ENCODE results near the gene WWP2. TPM values are rescaled to one million over a fixed set of nuclear protein-coding genes. Genes with fewer than 3 reads are reported as not detected.

The WWP2 gene
- total RNA-seq, 2 experiments from 2014 or later, result 30.3 to 43.4 TPM

GRCh38 chr16:69762814-69763598 is 874 bp downstream of the WWP2 start:
- H3K9me3 ChIP-seq (ENCODE audit: low read length), result no peaks in the 10 kb centered on the region
- peaks cover 17% of the 10 kb centered on the region for H3K4me1 ChIP-seq (ENCODE audit: insufficient read depth, low read length, poor library complexity, severe bottlenecking)
- H3K4me2 ChIP-seq (ENCODE audit: low read length), result peak overlapping the region; percentile 75
- DNase-seq (ENCODE audit: low spot score), result peak; percentile 41
- peak overlapping the region; percentile 96 for H3K4me3 ChIP-seq (ENCODE audit: low read depth, low read length, poor library complexity, severe bottlenecking)
- no peaks in the 10 kb centered on the region for H4K20me1 ChIP-seq (ENCODE audit: insufficient read depth, low read length)
- intact Hi-C loops (cut with micrococcal nuclease; ENCODE audit: unreplicated experiment), result loop anchor here (10.0 kb wide), 1 partner anchor 428 kb away; the partner anchor contains the start of genes COG8, NIP7 and PDF
- H2AFZ ChIP-seq (ENCODE audit: low read length), result peak overlapping the region; percentile 55; the same call in 1 of the 2 replicates
- H3K27ac ChIP-seq (ENCODE audit: low read depth, low read length, poor library complexity, severe bottlenecking), result peak overlapping the region; percentile 56
- POLR2A ChIA-PET, result interaction anchor here (0.6 to 2.4 kb wide), 7 partner anchors 9 to 455 kb away, joined by 3 to 18 read pairs (median 5); partner anchors contain the start of genes NOB1 and NQO1
- BruUV-seq (replicated peaks), result TSS peak; percentile 66
- H3K36me3 ChIP-seq (ENCODE audit: insufficient read depth, low read length), result no peaks in the 10 kb centered on the region
- H3K79me2 ChIP-seq (ENCODE audit: insufficient read depth, low read depth, low read length), result peaks cover 23% of the 10 kb centered on the region; the same call in 1 of the 2 replicates
- CTCF ChIA-PET (ENCODE audit: unreplicated experiment), result interaction anchor here (1.0 kb wide), 2 partner anchors 10 to 37 kb away, joined by 3 read pairs; partner anchors contain the start of gene NQO1
- no peaks in the 10 kb centered on the region for H3K9me2 ChIP-seq (ENCODE audit: insufficient read depth, low read length)
- TF ChIP-seq EZH2phosphoT487 (IDR thresholded peaks at IDR 0.05; ENCODE audit: borderline replicate concordance, low read depth, low read length) (no peak), CTCF (conservative IDR thresholded peaks at IDR 0.05; ENCODE audit: low read length) (no peak)

GRCh38 chr16:69763599-69763942 is 1.4 kb downstream of the WWP2 start:
- intact Hi-C loops (cut with micrococcal nuclease; ENCODE audit: unreplicated experiment), result loop anchor here (10.0 kb wide), 1 partner anchor 429 kb away; the partner anchor contains the start of genes COG8, NIP7 and PDF
- H2AFZ ChIP-seq (ENCODE audit: low read length), result no peak overlapping the region
- H3K4me3 ChIP-seq (ENCODE audit: low read depth, low read length, poor library complexity, severe bottlenecking), result peak overlapping the region; percentile 96
- no peaks in the 10 kb centered on the region for H4K20me1 ChIP-seq (ENCODE audit: insufficient read depth, low read length)
- peaks cover 18% of the 10 kb centered on the region for H3K4me1 ChIP-seq (ENCODE audit: insufficient read depth, low read length, poor library complexity, severe bottlenecking)
- no peaks in the 10 kb centered on the region for H3K36me3 ChIP-seq (ENCODE audit: insufficient read depth, low read length)
- H3K79me2 ChIP-seq (ENCODE audit: insufficient read depth, low read depth, low read length), result peaks cover 23% of the 10 kb centered on the region; the same call in 1 of the 2 replicates
- H3K9me2 ChIP-seq (ENCODE audit: insufficient read depth, low read length), result no peaks in the 10 kb centered on the region
- peak overlapping the region; percentile 75 for H3K4me2 ChIP-seq (ENCODE audit: low read length)
- ChIA-PET CTCF (ENCODE audit: unreplicated experiment) (interaction anchor here (1.0 kb wide), 1 partner anchor 37 kb away, joined by 3 read pairs; the partner anchor contains the start of gene NQO1), POLR2A (interaction anchor here (0.6 to 2.4 kb wide), 5 partner anchors 8 to 366 kb away, joined by 3 to 18 read pairs (median 7); partner anchors contain the start of genes NOB1 and NQO1)
- no peak for DNase-seq (ENCODE audit: low spot score)
- H3K27ac ChIP-seq (ENCODE audit: low read depth, low read length, poor library complexity, severe bottlenecking), result peak overlapping the region; percentile 56
- TF ChIP-seq EZH2phosphoT487 (IDR thresholded peaks at IDR 0.05; ENCODE audit: borderline replicate concordance, low read depth, low read length), result no peak
- TF ChIP-seq CTCF (conservative IDR thresholded peaks at IDR 0.05; ENCODE audit: low read length), result no peak
- H3K9me3 ChIP-seq (ENCODE audit: low read length), result no peaks in the 10 kb centered on the region
- no TSS peak for BruUV-seq (replicated peaks)

Measured in OCI-LY7 (cell line).